GM15510 (cell line): Measurements from ENCODE around the gene EEIG2.
A peak's percentile ranks its signal among the peaks of the same experiment; 100 is the strongest.

ENCODE experiments used
- POLR2A ChIP-seq: IDR thresholded peaks from 3 replicates; pipeline ENCODE4 v1.6.1; 2011; ENCODE audit warnings: borderline replicate concordance; ENCODE audit not compliant: insufficient read length; ENCODE audit errors: extremely low read depth

The EEIG2 gene

DNA sequence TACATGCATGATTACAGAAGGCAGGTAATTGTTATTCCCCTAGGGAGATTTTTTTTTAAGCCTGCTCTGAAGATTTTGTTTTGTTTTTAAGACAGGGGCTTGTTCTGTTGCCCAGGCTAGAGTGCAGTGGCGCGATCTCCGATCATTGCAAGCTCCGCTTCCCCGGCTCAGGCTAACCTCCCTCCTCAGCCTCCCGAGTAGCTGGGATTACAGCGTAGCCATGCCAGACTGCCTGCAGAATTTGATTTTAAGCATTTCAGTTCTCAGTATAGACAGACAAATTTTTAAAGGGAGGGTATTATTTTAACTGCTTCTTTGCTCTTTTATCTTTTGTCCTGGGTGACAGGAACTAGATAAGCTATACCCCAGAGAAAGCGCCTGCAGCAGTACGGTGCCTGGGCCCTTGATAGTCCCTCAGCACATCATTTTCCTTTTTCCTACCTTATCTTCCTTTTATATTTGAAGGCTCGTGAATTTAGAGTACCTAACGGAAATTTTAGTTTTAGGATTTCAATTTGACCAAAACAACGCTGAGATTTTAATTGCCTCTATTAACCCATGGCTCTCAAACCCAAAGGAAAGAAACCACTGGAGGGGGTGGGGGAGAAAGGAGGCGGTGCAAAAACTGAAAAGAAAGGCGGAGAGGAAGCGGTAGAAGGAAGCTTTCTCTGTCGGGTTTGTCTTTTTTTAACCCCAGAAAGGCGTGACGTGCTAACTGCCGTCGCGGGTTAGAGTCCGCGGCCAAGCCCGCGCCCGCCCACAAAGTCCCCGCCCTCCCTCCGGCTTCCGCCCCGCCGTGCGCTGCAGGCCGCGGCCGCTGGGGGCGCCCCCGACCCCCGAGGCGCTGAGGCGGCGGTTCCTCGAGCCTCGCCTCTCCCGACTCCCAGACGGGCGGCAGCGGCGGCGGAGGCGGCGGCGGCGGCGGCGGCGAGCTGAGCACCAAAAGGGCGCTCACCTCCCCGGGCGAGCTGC lies at the start of gene EEIG2:
EEIG2 (plus strand) TSS at position 886 of the 972 bp plus-strand sequence. CDS start 329 bp downstream, outside the sequence.
- TF ChIP-seq POLR2A, result peak; percentile 51

- TF ChIP-seq POLR2A, result no peak
These were observed 48.1 kb upstream of the EEIG2 start for GRCh38 chr1:108511764-108512163.

- TF ChIP-seq POLR2A, result no peak
These were observed 47.5 kb upstream of the EEIG2 start for GRCh38 chr1:108512239-108513043.

DNA sequence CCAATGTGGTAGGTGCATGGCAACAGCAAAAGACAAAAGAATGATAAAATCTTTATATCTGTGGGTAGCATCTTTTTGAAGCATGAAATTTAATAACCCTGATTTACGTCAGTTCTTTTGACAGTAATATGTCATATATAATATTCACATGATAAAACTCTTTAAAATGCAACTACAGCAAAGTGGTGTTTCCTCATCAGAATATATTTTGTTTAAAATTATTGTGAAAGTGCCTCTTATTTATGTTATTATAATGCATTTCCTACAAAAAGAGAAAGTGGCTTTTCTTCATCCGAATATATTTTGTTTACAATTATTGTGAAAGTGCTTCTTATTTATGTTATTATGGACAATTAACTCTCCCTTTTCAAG lies 46.9 kb upstream of the EEIG2 start:
- TF ChIP-seq POLR2A, result no peak

- TF ChIP-seq POLR2A, result no peak
These were observed 37.9 kb upstream of the EEIG2 start for GRCh38 chr1:108521990-108522393.

DNA sequence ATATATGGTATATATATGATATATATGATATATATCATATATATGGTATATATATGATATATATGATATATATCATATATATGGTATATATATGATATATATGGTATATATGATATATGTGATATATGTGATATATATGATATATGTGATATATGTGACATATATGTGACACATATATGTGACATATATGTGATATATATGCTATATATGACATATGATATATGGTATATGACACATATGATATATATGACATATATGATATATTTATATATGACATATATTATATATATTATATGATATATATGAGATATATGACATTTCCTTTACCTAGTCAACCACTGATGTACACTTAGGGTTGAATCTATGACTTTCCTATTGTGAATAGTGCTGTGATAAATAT lies 36.1 kb upstream of the EEIG2 start:
- TF ChIP-seq POLR2A, result no peak

- no peak for TF ChIP-seq POLR2A
These were observed 35.2 kb upstream of the EEIG2 start for GRCh38 chr1:108524676-108525075.

DNA sequence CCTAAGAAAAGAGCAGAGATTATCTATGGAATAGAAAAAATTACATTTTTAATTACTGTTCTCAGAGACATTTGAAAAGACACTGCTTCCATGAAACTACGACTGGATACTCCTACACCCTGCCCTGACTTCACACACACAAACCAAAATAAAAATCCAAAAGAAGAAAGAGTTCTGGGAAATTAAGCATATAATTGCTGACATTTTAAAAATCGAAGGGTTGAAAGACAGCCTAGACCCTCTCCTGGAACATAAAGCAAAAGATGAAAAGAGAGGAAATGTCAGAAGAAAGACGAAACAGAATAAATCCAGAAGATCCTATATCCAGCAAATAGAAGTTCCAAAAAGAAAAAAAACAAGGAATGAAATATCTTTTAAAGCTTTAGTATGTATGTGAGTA lies 32.8 kb upstream of the EEIG2 start:
- no peak for TF ChIP-seq POLR2A

DNA sequence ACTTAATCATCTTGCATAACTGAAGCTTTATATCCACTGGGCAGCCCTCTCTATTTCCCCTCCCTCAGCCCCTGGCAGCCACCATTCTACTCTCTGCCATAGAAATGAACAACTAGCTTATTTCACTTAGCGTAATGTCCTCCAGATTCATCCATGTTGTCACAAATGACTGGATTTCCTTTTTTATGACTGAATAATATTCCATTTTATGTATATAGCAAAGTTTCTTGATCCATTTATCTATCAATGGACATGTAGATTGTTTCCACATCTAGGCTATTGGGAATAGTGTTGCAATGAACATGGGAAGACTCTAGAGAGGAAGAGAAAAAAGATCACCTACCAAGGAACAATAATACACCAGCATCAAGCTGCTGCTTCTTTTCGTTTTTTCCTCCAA lies 32.1 kb upstream of the EEIG2 start:
- TF ChIP-seq POLR2A, result no peak

- no peak for TF ChIP-seq POLR2A
These were observed 28.5 kb upstream of the EEIG2 start for GRCh38 chr1:108531444-108531843.

DNA sequence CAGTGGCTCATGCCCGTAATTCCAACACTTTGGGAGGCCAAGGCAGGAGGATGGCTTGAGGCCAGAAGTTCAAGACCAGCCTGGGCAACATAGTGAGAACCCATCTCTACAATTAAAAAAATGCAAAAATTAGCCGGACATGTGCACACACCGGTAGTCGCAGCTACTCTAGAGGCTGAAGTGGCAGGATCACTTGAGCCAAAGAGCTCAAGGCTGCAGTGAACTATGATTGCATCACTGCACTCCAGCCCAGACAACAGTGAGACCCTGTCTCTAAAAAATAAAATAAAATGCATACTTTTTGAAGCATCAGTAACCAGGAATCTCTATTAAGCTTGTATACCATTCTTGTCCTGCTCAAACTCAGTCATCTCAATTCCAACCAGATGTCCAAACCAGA lies 27.2 kb upstream of the EEIG2 start:
- TF ChIP-seq POLR2A, result no peak

DNA sequence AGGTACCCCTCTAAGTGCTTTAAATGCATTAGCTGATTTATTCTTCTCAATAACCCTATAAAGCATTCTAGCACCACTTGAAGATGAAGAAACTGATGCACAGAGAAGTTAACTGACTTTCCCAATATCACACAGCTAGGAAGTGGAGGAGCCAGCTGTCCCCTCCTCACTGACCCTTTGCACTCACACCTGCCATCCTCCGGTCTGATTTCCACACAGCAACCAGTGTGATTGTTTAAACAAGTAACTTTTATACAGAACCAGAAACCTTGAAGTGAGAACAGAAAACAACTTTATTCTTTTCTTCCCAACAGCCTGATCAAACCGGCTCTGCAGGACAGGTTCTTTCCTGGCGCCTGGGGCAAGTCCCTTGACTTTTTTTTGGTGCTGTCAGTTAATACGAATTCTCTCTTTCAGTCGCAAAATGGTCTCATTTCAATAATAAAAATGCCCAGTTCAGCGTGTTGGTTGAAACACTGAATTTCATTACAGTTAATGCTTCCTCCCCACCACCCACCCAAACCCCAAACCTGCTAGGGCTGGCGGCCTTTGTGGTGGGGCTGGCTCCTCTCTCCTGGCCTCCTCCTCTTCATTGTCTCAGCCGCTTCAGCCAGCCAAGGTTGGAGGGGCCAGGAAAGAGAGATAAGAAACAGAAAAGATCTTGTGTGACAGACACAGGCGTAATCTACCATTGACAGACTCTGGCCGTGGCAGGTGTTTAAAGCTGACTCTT lies 26.4 kb upstream of the EEIG2 start:
- no peak for TF ChIP-seq POLR2A

DNA sequence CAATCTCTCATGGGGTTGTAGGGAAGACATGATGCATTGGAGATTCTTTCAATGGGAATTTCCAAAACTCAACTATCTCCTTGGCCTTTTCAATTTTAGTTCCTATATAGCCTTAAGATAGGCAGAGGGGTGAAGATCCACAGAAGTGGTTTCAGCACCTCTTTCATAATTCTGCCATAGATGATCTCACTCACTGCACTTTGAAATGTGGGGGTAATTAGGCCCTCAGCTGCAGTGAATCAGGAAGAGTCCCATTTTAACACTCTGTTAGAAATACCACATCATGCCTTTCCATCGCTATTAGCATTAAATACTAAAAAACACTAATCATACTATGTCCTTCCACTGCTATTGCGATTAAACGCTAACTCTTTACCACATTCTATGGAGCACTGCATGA lies 25.1 kb upstream of the EEIG2 start:
- no peak for TF ChIP-seq POLR2A

DNA sequence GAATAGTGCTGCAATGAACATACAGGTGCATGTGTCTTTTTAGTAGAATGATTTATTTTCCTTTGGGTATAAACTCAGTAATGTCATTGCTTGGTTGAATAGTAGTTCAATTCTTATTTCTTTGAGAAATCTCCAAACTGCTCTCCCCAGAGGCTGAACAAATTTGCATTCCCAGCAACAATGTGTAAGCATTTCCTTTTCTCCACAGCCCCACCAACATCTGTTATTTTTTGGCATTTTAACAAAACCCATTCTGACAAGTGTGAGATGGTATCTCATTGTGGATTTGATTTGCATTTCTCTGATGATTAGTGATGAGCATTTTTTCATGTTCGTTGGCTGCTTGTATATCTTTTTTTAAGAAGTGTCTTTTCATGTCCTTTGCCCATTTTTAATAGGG lies 21.9 kb upstream of the EEIG2 start:
- TF ChIP-seq POLR2A, result no peak

GRCh38 chr1:108540977-108541376 lies 18.9 kb upstream of the EEIG2 start:
- TF ChIP-seq POLR2A, result no peak
